Astrocyte of the cerebellum (primary cell): ENCODE measurements around the gene SETD1A.

Source experiments
- DNase-seq: peaks from one replicate; pipeline ENCODE4 v3.0.0-alpha.2; 2011; ENCODE audit warnings: low read depth
- H3K4me3 ChIP-seq: 2 replicates; pipeline ENCODE4 v1.5.1; 2011; ENCODE audit warnings: mild to moderate bottlenecking, low read depth, low read length, moderate library complexity
- in situ Hi-C: cut with HindIII; loops from 2 replicates; pipeline ENCODE4 v1.10.0; 2017; ENCODE audit warnings: low sequenced_read_pairs
- TF ChIP-seq, protein P1 (sequence below): IDR thresholded peaks from 2 replicates; pipeline ENCODE4 v1.5.1; 2012; ENCODE audit warnings: low read length, low read depth, moderate library complexity, mild to moderate bottlenecking; ENCODE audit errors: missing control alignments

The SETD1A gene

DNA sequence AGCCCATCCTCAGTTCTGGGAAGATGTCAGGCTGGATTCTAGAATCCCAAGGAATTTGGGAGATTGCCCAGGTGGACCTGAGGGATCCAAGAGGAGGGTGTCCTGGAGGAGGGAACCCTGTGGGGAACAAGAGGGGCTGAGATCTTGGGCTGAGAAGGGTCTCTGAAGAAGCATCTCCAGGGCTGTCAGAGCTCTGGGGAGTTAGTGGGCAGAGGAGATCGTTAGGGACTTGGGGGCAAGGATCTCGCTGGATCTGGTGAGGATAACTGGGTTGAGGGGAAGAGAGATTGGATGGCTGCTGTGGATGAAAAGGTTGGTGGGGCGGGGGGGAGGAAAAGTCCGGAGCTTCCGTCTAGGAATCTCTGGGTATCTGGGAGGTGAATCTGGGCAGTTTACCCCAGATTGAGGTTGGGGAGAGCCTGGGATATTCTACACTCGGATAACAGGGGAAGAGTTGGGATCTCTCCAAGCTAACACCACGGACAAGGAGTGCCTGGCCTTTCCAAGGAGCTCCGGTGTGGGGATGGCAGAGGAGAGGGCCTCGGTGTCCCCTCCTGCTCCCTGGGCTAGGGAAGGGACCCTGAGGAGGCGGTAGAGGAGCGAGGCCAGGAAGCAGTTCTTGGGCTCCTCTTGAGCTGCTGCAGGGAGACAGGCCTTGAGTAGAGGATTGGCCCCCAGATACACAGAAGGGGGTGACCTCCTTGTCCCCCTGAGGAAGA, 32.5 kb upstream of the SETD1A start:
- in situ Hi-C loops = loop anchor here (25.0 kb wide), 1 partner anchor 137 kb away; the partner anchor contains the start of genes ZNF646 and ZNF668
- no peak for DNase-seq
- peak overlapping the region; percentile 62 for H3K4me3 ChIP-seq
- TF ChIP-seq, protein P1, sequence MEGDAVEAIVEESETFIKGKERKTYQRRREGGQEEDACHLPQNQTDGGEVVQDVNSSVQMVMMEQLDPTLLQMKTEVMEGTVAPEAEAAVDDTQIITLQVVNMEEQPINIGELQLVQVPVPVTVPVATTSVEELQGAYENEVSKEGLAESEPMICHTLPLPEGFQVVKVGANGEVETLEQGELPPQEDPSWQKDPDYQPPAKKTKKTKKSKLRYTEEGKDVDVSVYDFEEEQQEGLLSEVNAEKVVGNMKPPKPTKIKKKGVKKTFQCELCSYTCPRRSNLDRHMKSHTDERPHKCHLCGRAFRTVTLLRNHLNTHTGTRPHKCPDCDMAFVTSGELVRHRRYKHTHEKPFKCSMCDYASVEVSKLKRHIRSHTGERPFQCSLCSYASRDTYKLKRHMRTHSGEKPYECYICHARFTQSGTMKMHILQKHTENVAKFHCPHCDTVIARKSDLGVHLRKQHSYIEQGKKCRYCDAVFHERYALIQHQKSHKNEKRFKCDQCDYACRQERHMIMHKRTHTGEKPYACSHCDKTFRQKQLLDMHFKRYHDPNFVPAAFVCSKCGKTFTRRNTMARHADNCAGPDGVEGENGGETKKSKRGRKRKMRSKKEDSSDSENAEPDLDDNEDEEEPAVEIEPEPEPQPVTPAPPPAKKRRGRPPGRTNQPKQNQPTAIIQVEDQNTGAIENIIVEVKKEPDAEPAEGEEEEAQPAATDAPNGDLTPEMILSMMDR = no peak

DNA sequence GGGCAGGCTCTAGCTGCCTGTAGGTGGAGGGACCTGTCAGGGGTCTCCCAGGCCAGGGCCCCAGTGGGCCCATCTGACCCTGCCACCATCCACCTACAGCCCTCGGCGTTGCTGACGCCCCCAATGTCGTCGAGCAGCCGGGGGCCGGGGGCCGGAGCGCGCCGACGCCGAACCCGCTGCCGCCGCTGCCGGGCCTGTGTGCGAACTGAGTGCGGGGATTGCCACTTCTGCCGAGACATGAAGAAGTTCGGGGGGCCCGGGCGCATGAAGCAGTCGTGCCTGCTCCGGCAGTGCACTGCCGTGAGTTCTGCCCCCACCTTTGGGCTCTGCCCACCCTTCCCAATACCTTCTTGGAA, 31.9 kb upstream of the SETD1A start:
- TF ChIP-seq, protein P1 = no peak
- no peak overlapping the region for H3K4me3 ChIP-seq
- no peak for DNase-seq
- in situ Hi-C loops = loop anchor here (25.0 kb wide), 1 partner anchor 137 kb away; the partner anchor contains the start of genes ZNF646 and ZNF668

DNA sequence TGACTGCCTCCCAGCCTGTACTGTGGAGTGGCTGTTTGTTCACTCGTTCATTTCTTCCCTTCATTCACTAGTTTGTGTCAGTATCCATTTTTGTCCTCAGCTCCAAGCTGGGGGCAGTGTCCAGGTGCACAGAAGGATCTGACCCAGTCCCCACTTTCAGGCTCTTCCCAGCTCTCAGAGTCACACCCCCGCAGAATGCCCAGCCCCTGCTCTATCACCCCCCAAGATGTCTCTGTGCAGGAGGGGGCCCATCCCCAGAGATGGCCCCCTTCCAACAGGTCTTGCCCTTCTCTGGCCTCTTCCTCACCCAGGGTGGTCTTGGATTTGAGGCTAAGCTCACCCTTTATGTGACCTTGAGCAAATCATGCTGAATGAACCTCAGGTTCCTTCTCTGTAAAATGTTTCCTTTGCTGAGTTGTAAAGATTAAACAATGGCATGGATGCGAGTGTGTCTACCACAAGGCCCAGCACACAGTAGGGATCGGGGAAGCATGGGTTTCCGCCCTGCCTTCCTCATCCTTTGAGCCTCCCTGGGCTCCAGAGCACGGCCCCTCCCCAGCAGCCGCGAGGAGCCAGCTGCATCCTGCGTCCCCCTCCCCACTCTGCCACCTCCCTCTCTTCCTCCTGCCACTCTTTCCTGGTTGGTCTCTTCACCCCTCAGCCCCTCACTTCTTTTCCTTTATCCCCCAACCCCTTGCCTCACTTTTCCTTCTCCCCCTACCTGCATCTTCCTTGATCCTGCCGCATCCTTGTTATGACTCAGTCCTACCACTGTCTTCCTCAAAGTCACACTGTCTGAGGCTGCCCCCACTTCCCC, 31.4 kb upstream of the SETD1A start:
- TF ChIP-seq, protein P1 = no peak
- no peak for DNase-seq
- no peak overlapping the region for H3K4me3 ChIP-seq
- in situ Hi-C loops = loop anchor here (25.0 kb wide), 1 partner anchor 136 kb away; the partner anchor contains the start of genes ZNF646 and ZNF668

DNA sequence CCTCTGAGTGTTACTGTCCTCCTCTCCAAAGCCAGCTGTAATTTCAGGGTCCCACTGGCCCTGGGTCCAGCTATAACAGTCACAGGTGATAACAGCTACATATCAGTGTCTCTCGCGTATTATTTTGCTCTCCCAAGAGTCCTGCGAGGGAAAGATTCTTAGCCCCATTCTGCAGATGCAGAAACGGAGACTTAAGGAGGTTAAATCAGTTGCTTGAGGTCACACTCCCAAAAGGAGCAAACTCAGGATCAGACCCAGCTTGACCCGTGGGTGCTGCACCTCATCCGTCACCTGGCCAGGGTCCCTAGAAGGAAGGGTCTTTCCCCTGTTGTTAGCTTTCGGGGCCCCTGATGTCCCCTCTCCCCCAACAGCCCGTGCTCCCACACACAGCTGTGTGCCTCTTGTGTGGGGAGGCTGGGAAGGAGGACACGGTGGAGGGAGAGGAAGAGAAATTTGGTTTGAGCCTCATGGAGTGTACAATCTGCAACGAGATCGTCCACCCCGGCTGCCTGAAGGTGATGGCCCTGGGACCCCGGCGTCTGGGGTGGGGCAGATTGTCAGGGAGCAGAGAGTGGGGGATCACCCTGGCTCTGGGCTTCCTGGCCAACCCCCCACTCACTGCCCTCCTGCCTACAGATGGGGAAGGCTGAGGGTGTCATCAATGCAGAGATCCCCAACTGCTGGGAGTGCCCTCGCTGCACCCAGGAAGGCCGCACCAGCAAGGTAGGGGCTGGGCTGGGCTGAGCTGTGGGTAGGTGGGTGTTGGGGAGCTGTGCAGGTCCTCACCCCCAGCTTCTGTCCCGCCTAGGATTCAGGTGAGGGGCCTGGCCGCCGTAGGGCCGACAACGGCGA, 30.4 kb upstream of the SETD1A start:
- TF ChIP-seq, protein P1 = no peak
- in situ Hi-C loops = loop anchor here (25.0 kb wide), 1 partner anchor 135 kb away; the partner anchor contains the start of genes ZNF646 and ZNF668
- H3K4me3 ChIP-seq = no peak overlapping the region
- DNase-seq = no peak

DNA sequence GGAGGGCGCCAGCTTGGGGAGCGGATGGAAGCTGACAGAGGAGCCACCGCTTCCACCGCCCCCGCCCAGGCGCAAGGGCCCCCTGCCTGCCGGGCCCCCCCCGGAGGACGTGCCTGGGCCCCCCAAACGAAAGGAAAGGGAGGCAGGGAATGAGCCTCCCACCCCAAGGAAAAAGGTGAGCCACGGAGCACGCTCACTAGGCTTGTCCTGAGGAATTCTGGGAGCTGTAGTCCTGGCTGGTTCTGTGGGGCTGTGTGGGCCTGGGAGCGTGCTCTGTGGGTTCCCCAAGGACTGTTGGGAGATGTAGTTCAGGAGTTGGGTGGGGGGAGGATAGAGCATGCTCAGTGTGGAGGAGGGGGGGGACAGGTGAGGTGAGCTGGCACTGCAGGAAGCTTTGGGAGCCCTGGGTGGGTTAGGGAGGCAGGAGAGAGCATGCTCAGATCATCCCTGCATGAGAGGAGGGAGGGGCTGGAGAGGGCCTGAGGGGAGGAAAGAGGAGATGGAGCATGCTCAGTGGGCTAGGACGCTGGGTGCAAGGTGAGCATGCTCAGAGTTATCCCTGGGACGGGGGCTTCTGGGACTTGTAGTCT, 29.7 kb upstream of the SETD1A start:
- in situ Hi-C loops = loop anchor here (25.0 kb wide), 1 partner anchor 134 kb away; the partner anchor contains the start of genes ZNF646 and ZNF668
- H3K4me3 ChIP-seq = no peak overlapping the region
- TF ChIP-seq, protein P1 = no peak
- no peak for DNase-seq

DNA sequence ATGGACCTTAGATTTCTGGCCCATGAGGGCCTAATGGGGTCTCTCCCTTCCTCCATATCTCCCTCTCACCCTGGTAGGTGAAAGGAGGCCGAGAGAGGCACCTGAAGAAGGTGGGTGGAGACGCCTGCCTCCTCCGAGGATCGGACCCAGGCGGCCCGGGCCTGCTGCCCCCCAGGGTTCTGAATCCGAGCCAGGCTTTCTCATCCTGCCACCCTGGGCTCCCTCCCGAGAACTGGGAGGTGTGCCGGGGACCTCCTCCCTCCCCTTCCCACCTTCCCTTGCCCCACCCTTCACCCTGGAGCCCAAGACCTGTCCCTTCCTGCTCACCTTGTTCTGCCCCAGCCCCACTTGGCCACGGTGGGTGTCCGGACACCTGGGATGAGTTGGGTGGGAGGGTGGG, 29.2 kb upstream of the SETD1A start:
- TF ChIP-seq, protein P1 = no peak
- in situ Hi-C loops = loop anchor here (25.0 kb wide), 1 partner anchor 134 kb away; the partner anchor contains the start of genes ZNF646 and ZNF668
- DNase-seq = no peak
- no peak overlapping the region for H3K4me3 ChIP-seq
